ENCODE measurements around the gene GNAQ. TPM values are rescaled to one million over a fixed set of nuclear protein-coding genes. Genes with fewer than 3 reads are reported as not detected.

The GNAQ gene
- total and polyA plus RNA-seq, 3 donors from 2014 or later = 23.5 to 42.9 (median 39.4) TPM

DNA sequence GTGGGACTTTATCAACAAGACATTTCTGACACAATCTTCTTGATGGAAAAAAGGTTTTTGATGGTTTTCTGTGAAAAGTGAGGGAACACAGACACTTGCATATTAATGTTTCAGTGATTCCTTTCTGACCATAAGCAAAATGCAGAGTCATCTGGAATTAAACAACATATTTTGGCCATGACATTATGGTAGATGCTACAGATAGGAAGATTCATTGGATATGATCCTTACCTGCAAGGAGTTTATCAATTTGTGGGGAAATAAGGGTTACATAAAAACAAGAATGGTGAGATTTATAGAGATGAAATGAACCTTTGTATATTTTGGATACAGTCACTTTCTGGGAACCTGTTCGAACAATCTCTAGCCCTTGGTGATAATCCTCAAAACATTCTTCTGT is 228.2 kb downstream of the GNAQ start:
- H3K27ac ChIP-seq = no peak overlapping the region
- no peaks in the 10 kb centered on the region for H3K36me3 ChIP-seq (ENCODE audit: low read depth, missing control alignments)
- no peaks in the 10 kb centered on the region for H3K4me1 ChIP-seq
- TF ChIP-seq, protein P1, sequence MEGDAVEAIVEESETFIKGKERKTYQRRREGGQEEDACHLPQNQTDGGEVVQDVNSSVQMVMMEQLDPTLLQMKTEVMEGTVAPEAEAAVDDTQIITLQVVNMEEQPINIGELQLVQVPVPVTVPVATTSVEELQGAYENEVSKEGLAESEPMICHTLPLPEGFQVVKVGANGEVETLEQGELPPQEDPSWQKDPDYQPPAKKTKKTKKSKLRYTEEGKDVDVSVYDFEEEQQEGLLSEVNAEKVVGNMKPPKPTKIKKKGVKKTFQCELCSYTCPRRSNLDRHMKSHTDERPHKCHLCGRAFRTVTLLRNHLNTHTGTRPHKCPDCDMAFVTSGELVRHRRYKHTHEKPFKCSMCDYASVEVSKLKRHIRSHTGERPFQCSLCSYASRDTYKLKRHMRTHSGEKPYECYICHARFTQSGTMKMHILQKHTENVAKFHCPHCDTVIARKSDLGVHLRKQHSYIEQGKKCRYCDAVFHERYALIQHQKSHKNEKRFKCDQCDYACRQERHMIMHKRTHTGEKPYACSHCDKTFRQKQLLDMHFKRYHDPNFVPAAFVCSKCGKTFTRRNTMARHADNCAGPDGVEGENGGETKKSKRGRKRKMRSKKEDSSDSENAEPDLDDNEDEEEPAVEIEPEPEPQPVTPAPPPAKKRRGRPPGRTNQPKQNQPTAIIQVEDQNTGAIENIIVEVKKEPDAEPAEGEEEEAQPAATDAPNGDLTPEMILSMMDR (IDR thresholded peaks at IDR 0.05) = no peak
- no peak for TF ChIP-seq POLR2A (IDR thresholded peaks at IDR 0.05)
- no peak overlapping the region for H3K4me3 ChIP-seq
- H3K27me3 ChIP-seq = no peaks in the 10 kb centered on the region
- 90 to 92% methylated on average over 1 of the region's 1 CpG for WGBS, 2 donors
- H3K9me3 ChIP-seq = no peaks in the 10 kb centered on the region
- DNase-seq = no peak
- intact Hi-C loops (cut with DNase I; ENCODE audit: low total_unique reads) = no loop called here

DNA sequence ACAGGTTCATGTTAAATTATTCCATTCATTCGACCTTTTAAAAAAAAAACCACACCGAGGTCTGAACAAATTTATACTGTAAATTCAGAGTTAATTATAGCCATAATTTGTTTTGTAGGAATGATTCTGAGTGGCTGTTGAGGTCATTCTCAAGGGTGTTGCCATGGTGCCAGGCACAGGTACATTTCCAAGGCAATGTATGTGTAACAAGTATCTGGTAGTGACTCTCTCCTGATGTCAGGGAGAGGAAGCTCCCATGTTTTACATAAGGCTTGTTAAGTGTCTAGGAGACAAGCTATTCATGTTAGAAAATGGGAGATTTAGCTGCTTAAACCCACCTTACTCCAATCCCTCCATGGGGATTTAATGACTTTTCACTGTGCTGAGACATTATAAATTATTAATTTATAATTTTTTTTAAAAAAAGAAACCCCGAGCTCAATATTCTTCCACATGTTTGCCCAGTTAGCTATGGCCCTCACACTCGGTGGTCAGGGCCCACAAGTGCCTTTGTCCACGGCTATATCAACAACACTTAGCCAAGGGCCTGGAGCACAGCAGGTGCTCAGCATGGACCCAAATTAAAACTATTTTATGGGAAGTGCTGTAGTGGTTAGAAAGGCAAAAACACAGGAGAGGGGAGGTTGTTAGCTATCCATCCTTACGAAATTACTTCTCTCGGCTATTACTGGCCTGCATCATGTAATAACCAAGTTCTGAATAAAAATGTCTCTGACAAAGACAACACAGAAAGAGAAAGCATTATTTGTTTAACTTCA is 228.9 kb downstream of the GNAQ start:
- TF ChIP-seq POLR2A (IDR thresholded peaks at IDR 0.05) = no peak
- TF ChIP-seq, protein P1 (IDR thresholded peaks at IDR 0.05) = no peak
- intact Hi-C loops (cut with DNase I; ENCODE audit: low total_unique reads) = no loop called here
- no peak for DNase-seq
- WGBS, 2 donors = 89 to 95% methylated on average over 7 of the region's 7 CpGs
- Histone ChIP-seq H3K27me3 (no peaks in the 10 kb centered on the region), H3K36me3 (ENCODE audit: low read depth, missing control alignments) (no peaks in the 10 kb centered on the region), H3K27ac (no peak overlapping the region), H3K9me3 (no peaks in the 10 kb centered on the region), H3K4me1 (no peaks in the 10 kb centered on the region), H3K4me3 (no peak overlapping the region)

DNA sequence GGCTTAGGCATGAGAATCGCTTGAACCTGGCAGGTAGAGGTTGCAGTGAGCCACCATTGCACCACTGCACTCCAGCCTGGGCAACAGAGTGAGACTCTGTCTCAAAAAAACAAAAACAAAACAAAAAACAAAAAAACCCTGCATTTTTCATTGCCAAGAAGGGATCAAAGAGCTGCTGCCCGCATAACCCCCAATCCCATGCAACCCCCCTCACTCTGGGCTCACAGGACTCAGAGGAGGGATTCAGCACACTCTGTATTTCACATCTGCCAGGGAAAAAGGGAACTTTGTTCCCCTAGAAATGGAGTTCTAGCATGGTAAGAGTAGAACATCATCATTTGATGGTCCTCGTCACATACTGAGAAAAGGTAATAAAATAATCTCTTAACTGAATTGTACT is 229.5 kb downstream of the GNAQ start:
- Histone ChIP-seq H3K27me3 (no peaks in the 10 kb centered on the region), H3K9me3 (no peaks in the 10 kb centered on the region), H3K4me1 (no peaks in the 10 kb centered on the region), H3K27ac (no peak overlapping the region), H3K4me3 (no peak overlapping the region), H3K36me3 (ENCODE audit: low read depth, missing control alignments) (no peaks in the 10 kb centered on the region)
- DNase-seq = no peak
- TF ChIP-seq, protein P1 (IDR thresholded peaks at IDR 0.05) = no peak
- no peak for TF ChIP-seq POLR2A (IDR thresholded peaks at IDR 0.05)
- intact Hi-C loops (cut with DNase I; ENCODE audit: low total_unique reads) = no loop called here
- 95 to 97% methylated on average over 3 of the region's 3 CpGs for WGBS, 2 donors

DNA sequence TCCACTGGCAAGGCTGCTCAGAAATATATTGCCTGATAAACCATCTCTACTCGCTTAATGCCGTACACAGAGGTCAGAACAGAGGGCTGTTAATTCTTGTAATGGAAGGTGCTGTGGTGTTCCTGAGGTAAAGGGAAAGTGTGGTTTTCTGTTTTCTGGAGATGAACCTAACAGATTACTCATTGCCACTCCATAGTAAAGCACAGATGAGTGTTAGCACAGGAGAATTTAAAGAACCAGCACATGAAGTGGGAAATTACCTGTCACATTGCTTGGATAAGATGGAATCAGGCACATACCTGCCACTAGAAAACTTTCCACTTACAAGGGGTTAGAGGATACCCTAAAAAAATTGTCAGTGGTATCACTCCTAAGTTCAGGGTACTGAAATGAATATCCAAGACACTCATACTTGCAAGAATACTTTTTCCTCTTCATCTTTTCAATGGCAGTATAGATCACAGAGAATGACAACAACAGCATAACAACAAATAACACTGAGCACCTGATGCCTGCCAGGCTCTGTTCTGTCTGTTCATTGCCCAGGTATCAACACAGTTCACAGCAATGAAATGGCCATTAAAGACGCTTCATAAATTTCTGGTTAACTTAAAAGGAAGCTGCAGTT is 230.6 kb downstream of the GNAQ start:
- Histone ChIP-seq H3K9me3 (no peaks in the 10 kb centered on the region), H3K4me3 (no peak overlapping the region), H3K27ac (no peak overlapping the region), H3K36me3 (ENCODE audit: low read depth, missing control alignments) (no peaks in the 10 kb centered on the region), H3K27me3 (no peaks in the 10 kb centered on the region), H3K4me1 (no peaks in the 10 kb centered on the region)
- TF ChIP-seq POLR2A (IDR thresholded peaks at IDR 0.05) = no peak
- no peak for DNase-seq
- intact Hi-C loops (cut with DNase I; ENCODE audit: low total_unique reads) = no loop called here
- WGBS, 2 donors = 94 to 95% methylated on average over 3 of the region's 3 CpGs

DNA sequence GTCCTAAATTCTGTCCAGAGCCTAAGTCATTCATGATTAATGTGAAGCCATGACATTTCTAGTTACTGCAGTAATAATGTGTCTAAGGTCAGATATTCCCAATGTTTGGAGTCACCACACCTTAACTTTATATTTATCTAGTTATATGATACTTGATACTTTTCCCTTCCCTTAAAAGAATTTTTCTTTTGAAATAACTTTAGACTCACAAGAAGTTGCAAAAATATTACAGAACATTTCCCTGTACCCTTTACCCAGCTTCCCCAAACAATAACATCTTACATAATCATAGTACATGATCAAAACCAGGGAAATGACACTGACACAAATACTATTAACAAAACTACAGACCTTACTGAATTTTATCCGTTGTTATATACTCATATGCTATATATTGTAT is 233.5 kb downstream of the GNAQ start:
- no peak for TF ChIP-seq POLR2A (IDR thresholded peaks at IDR 0.05)
- TF ChIP-seq, protein P1 (IDR thresholded peaks at IDR 0.05) = no peak
- Histone ChIP-seq H3K27ac (no peak overlapping the region), H3K36me3 (ENCODE audit: low read depth, missing control alignments) (no peaks in the 10 kb centered on the region), H3K27me3 (no peaks in the 10 kb centered on the region), H3K9me3 (no peaks in the 10 kb centered on the region), H3K4me1 (peaks cover 9% of the 10 kb centered on the region), H3K4me3 (no peak overlapping the region)
- no peak for DNase-seq
- WGBS, 2 donors = 90% methylated on average over 1 of the region's 1 CpG
- intact Hi-C loops (cut with DNase I; ENCODE audit: low total_unique reads) = no loop called here

All from testis (tissue), 3 donors.